Psoas muscle (tissue), 8 donors: ENCODE results near the gene NRBF2. TPM values are rescaled to one million over a fixed set of nuclear protein-coding genes. Genes with fewer than 3 reads are reported as not detected.
"Not testable (repeated sequence)": the region's sequence is repeated elsewhere in the genome, so short reads cannot be mapped to it uniquely, and the experiment has no call there.

Experiments
- ATAC-seq, 4 donors: fragments of 200-7000 bp; cut with Tn5 transposase; one replicate each; pipeline ENCODE4 v1.9.1; 2020; ENCODE audit warnings: moderate library complexity in 3 of 4, mild to moderate bottlenecking in 2 of 4
- DNase-seq, 2 donors: peaks; one replicate each; pipeline ENCODE4 v3.0.0-alpha.2; 2020
- H3K27ac ChIP-seq: fragments of 200-600 bp; one replicate; pipeline ENCODE4 v1.8.0; 2022
- H3K27me3 ChIP-seq, 3 donors: fragments of 200-600 bp in 1 of 3; one replicate each; pipeline versions ENCODE4 v1.6.1 to v1.8.0; 2013 to 2022; ENCODE audit warnings: low read length in 2 of 3, mild to moderate bottlenecking in 2 of 3, moderate library complexity in 1 of 3; ENCODE audit not compliant: insufficient read depth in 3 of 3
- H3K36me3 ChIP-seq, 2 donors: fragments of 200-600 bp in 1 of 2; one replicate each; pipeline versions ENCODE4 v1.6.1 to v1.8.0; 2013 to 2022; ENCODE audit warnings: low read depth in 1 of 2, mild to moderate bottlenecking in 1 of 2, moderate library complexity in 1 of 2; ENCODE audit not compliant: insufficient read depth in 1 of 2
- H3K4me1 ChIP-seq: fragments of 200-600 bp; one replicate; pipeline ENCODE4 v1.8.0; 2022
- H3K4me3 ChIP-seq: fragments of 200-600 bp; one replicate; pipeline ENCODE4 v1.8.0; 2022; ENCODE audit warnings: mild to moderate bottlenecking
- H3K9me3 ChIP-seq: fragments of 200-600 bp; one replicate; pipeline ENCODE4 v1.8.0; 2022
- WGBS, 3 donors: extraction: QIAGEN DNeasy Blood & Tissue Kit; methylation state at CpG; one replicate each; pipeline versions ENCODE4 v1.1.6 to v1.1.7; 2013; 5-methylcytosine and 5-hydroxymethylcytosine counted together
- intact Hi-C, 2 donors: fragments of 100-400 bp; cut with DNase I; formaldehyde crosslinking; loops; one replicate each; pipeline versions ENCODE4 v1.11.0 to v1.14.2; 2022
- polyA plus RNA-seq, 3 donors: library from polyadenylated mRNA; stranded (reverse); fragments of 200-250 nt; gene quantifications; one replicate each; pipeline ENCODE4 v1.2.3, GENCODE V29; 2013
- total RNA-seq, 4 donors: library from RNA; stranded (reverse); fragmentation: NEBNext Ultra II Directional in 2 of 4; extraction: Animal tissue kit (Norgen Biotek cat#: 25700) in 2 of 4; gene quantifications; one replicate each; pipeline versions ENCODE4 v1.2.1 to v1.2.4, GENCODE V29; 2021 to 2023
- TF ChIP-seq, protein P1 (sequence below): fragments of 200-600 bp; IDR thresholded peaks from one replicate; pipeline ENCODE4 v1.8.0; 2022; ENCODE audit warnings: antibody characterized with exemption
- donor health status: healthy with polysubstance abuse.
- donor health status: DM: no; HTN: no; CAD: no; lungs with moderate emphysema.
- donor health status: Bipolar disorder and iron deficiency.
- donor health status: healthy.
- donor health status: DM: yes; HTN: yes; CAD: no.
- donor health status: DM: no; HTN: no; CAD: no.
- donor health status: DM: no; HTN: no; CAD: no.
- donor health status: DM: yes; HTN: yes; CAD: no.

NRBF2 gene
- total and polyA plus RNA-seq, 7 donors = 17.3 to 85.3 (median 23.4) TPM

DNA sequence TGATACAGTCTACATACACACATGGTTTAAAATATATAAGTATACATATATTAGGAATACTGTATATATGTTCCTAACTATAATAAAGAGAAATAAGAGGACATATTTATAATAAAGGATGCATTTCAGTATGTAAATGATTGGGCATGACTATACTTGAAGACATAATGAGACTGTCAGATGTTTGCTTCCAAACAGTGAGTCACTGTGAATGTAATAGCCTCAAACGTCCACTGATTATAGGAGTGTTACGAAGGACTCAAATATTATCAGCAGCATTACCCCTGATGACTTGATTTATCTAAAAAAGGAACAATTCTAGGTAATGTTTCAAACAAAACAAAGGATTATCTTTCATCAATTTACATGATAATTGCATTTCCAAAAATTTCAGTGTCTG is 39.9 kb upstream of the NRBF2 start:
- DNase-seq = no peak
- H3K4me3 ChIP-seq = no peak overlapping the region

DNA sequence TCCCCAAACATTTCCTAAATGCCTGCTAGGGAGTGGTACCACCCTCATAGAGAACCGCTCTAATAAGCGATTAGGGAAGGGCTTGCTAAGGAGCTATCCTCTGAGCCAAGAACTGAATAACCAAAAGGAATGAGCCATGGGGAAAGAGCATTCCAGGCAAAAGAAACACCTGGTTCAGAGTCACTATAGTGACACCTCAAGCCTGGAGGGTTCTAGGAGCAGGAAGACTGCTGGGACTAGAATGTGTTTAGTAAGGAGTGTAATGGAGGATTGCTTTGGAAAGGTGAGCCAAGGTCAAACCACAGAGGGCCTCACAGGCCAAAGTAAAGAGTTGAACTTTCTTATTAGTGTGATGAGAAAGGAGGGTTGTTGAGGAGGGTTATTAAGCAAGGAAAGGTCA is 38.7 kb upstream of the NRBF2 start:
- H3K9me3 ChIP-seq = no peaks in the 10 kb centered on the region
- H3K4me1 ChIP-seq = no peaks in the 10 kb centered on the region
- TF ChIP-seq, protein P1, sequence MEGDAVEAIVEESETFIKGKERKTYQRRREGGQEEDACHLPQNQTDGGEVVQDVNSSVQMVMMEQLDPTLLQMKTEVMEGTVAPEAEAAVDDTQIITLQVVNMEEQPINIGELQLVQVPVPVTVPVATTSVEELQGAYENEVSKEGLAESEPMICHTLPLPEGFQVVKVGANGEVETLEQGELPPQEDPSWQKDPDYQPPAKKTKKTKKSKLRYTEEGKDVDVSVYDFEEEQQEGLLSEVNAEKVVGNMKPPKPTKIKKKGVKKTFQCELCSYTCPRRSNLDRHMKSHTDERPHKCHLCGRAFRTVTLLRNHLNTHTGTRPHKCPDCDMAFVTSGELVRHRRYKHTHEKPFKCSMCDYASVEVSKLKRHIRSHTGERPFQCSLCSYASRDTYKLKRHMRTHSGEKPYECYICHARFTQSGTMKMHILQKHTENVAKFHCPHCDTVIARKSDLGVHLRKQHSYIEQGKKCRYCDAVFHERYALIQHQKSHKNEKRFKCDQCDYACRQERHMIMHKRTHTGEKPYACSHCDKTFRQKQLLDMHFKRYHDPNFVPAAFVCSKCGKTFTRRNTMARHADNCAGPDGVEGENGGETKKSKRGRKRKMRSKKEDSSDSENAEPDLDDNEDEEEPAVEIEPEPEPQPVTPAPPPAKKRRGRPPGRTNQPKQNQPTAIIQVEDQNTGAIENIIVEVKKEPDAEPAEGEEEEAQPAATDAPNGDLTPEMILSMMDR = no peak
- no peak overlapping the region for H3K4me3 ChIP-seq
- H3K36me3 ChIP-seq = no peaks in the 10 kb centered on the region
- H3K27me3 ChIP-seq = no peaks in the 10 kb centered on the region
- DNase-seq = no peak
- ATAC-seq = no peak
- intact Hi-C loops = no loop called here
- WGBS, 3 donors = 97 to 100% (median 100%) methylated on average over 2 of the region's 2 CpGs
- H3K27ac ChIP-seq = no peak overlapping the region

More for the DNA sequence above, 39.9 kb upstream of the NRBF2 start:
- 66 to 79% (median 75%) methylated on average over 2 of the region's 2 CpGs for WGBS, 3 donors
- ATAC-seq = no peak
- no peak overlapping the region for H3K27ac ChIP-seq
- H3K27me3 ChIP-seq = no peaks in the 10 kb centered on the region
- H3K9me3 ChIP-seq = no peaks in the 10 kb centered on the region
- H3K4me1 ChIP-seq = no peaks in the 10 kb centered on the region
- intact Hi-C loops = no loop called here
- TF ChIP-seq, protein P1 = no peak
- no peaks in the 10 kb centered on the region for H3K36me3 ChIP-seq

DNA sequence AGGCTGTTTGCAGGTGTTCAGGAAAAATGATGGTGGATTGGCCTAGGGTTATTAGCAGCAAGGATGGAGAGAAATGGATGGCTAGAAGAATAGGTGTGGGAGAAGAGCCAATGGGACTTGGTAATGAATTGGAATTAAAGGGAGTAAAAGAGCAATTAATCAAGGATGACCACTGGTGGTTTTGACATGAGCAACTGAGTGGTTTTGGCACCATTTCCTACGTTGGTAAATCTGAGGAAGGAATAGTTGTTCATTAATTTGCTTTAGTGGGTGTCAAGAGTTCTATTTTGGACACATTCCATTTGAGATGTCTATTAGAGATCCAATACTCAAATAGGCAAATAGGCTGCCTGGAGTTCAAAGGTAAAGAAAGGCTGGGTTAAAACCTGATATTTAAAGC is 38.2 kb upstream of the NRBF2 start:
- intact Hi-C loops = no loop called here
- no peaks in the 10 kb centered on the region for H3K36me3 ChIP-seq
- TF ChIP-seq, protein P1 = no peak
- no peaks in the 10 kb centered on the region for H3K27me3 ChIP-seq
- no peaks in the 10 kb centered on the region for H3K4me1 ChIP-seq
- H3K9me3 ChIP-seq = no peaks in the 10 kb centered on the region
- 68 to 77% (median 73%) methylated on average over 1 of the region's 1 CpG for WGBS, 3 donors
- DNase-seq (no peak), ATAC-seq (no peak)
- no peak overlapping the region for H3K27ac ChIP-seq
- no peak overlapping the region for H3K4me3 ChIP-seq

DNA sequence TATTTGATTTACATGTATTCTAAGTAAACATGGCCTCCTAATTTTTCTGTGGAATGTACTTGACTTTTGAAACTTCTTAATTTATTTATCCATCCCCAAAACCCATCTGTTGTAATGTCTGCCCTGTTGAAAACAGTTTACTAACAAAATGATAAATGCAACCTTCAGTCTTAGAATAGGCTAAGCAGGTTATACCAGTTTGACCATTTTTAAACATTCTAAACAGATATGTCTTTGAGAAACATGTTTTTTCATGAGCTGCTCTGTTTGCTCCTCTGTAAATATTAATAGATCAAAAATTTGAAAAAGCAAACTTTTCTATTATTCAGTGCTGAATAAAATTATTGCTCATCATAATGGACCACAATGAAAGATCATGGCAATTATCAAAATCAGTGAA is 33.4 kb upstream of the NRBF2 start:
- intact Hi-C loops = no loop called here
- H3K27me3 ChIP-seq = no peaks in the 10 kb centered on the region
- TF ChIP-seq, protein P1 = no peak

DNA sequence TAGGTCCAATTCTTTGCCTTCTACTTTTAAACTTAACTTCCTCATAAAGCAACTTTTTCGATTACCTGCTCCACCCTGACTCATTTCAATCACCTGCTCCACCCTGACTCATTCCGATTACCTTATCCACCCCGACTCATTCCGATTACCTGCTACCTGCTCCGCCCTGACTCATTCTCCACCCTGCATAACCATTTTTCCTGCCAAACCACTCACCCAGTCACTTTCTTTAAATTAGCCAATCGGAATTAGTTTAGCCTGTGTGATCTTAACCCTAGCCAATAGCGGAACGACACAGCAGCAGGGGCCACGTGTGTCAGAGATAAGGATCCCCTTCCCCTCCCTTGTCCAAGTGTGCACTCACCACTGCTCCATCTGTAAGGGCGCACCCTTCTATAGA is 32.0 kb upstream of the NRBF2 start:
- H3K27me3 ChIP-seq, H3K36me3 ChIP-seq, H3K9me3 ChIP-seq, H3K4me3 ChIP-seq, DNase-seq, H3K27ac ChIP-seq, ATAC-seq, H3K4me1 ChIP-seq, intact Hi-C loops: not testable (repeated sequence)
- 91 to 93% (median 92%) methylated on average over 10 of the region's 10 CpGs for WGBS, 3 donors

More for the DNA sequence above, 33.4 kb upstream of the NRBF2 start:
- ATAC-seq (no peak), DNase-seq (no peak)
- Histone ChIP-seq H3K9me3 (no peaks in the 10 kb centered on the region), H3K27ac (no peak overlapping the region), H3K4me1 (no peaks in the 10 kb centered on the region), H3K4me3 (no peak overlapping the region), H3K36me3 (no peaks in the 10 kb centered on the region)

DNA sequence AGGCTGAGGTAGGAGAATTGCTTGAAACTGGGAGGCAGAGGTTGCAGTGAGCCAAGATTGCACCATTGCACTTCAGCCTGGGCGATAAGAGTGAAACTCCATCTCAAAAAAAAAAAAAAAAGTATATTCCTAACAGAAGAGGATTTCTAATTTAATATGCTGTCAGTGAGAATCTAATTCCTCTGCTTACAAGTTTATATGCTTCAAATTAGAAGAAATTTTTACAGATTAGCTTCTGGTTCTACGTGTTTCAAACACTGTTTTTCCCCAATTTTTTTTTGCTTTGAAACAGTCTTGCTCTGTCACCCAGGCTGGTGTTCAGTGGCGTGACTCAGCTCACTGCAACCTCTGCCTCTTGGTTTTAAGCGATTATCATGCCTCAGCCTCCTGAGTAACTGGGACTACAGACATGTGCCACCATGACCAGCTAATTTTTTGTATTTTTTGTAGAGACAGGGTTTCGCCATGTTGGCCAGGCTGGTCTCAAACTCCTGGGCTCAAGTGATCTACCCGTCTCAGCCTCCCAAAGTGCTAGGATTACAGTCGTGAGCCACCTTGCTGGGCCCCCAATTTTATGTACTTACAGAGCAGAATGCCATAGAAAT is 30.7 kb upstream of the NRBF2 start:
- H3K9me3 ChIP-seq, intact Hi-C loops: not testable (repeated sequence)

DNA sequence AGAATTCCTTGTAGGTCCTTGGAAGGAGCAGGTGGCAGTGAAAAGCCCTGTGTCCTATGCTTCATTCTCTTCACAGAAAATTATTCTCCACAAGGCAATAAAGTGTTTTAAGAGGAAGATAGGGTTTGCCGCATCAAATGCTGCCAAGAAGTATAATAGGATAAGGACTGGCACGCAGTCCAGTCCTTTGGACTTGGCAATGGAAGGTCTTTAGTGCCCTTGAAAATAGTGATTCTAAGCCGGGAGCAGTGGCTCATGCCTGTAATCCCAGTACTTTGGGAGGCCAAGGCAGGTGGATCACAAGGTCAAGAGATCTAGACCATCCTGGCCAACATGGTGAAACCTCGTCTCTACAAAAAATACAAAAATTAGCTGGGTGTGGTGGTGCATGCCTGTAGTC is 29.9 kb upstream of the NRBF2 start:
- H3K27ac ChIP-seq, H3K4me1 ChIP-seq, H3K36me3 ChIP-seq, DNase-seq, intact Hi-C loops, H3K9me3 ChIP-seq, H3K27me3 ChIP-seq, ATAC-seq, H3K4me3 ChIP-seq: not testable (repeated sequence)
- 37 to 49% (median 38%) methylated on average over 4 of the region's 4 CpGs for WGBS, 3 donors

More for the DNA sequence above, 30.7 kb upstream of the NRBF2 start:
- not testable (repeated sequence) for H3K36me3 ChIP-seq, DNase-seq, H3K27ac ChIP-seq, H3K27me3 ChIP-seq, ATAC-seq, H3K4me1 ChIP-seq, H3K4me3 ChIP-seq
- WGBS, 3 donors = 69 to 82% (median 69%) methylated on average over 7 of the region's 7 CpGs
